Adrenal gland (tissue), 5 donors: Measurements from ENCODE around the gene TBX1.

Source experiments
- CTCF ChIP-seq, 6 experiments: fragments of 450-650 bp in 4 of 6; fragments of 200-600 bp in 2 of 6; sonication (generic) in 1 of 6; IDR thresholded peaks; 1 replicate in 5 of 6; 2 replicates in 1 of 6; pipeline versions ENCODE4 v1.5.1 to v1.8.0; 2016 to 2021; ENCODE audit warnings: antibody characterized with exemption in 6 of 6, mild to moderate bottlenecking in 2 of 6, moderate library complexity in 1 of 6
- POLR2A ChIP-seq, 2 donors: fragments of 450-650 bp; IDR thresholded peaks; one replicate each; pipeline ENCODE4 v1.6.1; 2017; ENCODE audit warnings: antibody characterized with exemption in 2 of 2, mild to moderate bottlenecking in 2 of 2, moderate library complexity in 1 of 2
- donor health status: DM: no; HTN: no; CAD: no.

GRCh38 chr22:19739911-19740449 lies 20.6 kb upstream of the TBX1 start:
- no peak for TF ChIP-seq POLR2A (IDR thresholded peaks at IDR 0.05)
- no peak for TF ChIP-seq CTCF (IDR thresholded peaks at IDR 0.05)
